Vagina (tissue), 2 donors: ENCODE data around the gene TAL1.
"Not testable (repeated sequence)": the region's sequence is repeated elsewhere in the genome, so short reads cannot be mapped to it uniquely, and the experiment has no call there.

ENCODE experiments used
- CTCF ChIP-seq, 3 experiments: fragments of 450-650 bp in 2 of 3; fragments of 200-600 bp in 1 of 3; sonication (generic) in 1 of 3; IDR thresholded peaks; one replicate each; pipeline ENCODE4 v1.5.1; 2017 to 2019; ENCODE audit warnings: antibody characterized with exemption in 3 of 3, mild to moderate bottlenecking in 2 of 3, moderate library complexity in 2 of 3
- POLR2AphosphoS5 ChIP-seq, 2 donors: sonication (generic); formaldehyde crosslinking; IDR thresholded peaks; one replicate each; pipeline ENCODE4 v1.9.0; 2017; ENCODE audit warnings: antibody characterized with exemption in 2 of 2, mild to moderate bottlenecking in 2 of 2, low read depth in 1 of 2; ENCODE audit not compliant: insufficient read depth in 1 of 2

- not testable (repeated sequence) for TF ChIP-seq CTCF (IDR thresholded peaks at IDR 0.05); POLR2AphosphoS5 (IDR thresholded peaks at IDR 0.05; ENCODE audit: insufficient read depth in 1 of 2, low read depth in 1 of 2)
These were observed 36.0 kb downstream of the TAL1 start for GRCh38 chr1:47195981-47196380.
